Measurements from ENCODE around the gene SPATC1L. TPM values are rescaled to one million over a fixed set of nuclear protein-coding genes. Genes with fewer than 3 reads are reported as not detected.
"Not testable (repeated sequence)": the region's sequence is repeated elsewhere in the genome, so short reads cannot be mapped to it uniquely, and the experiment has no call there.

Gene SPATC1L
- total RNA-seq, 2 experiments from 2014 or later = 4.2 to 4.4 TPM

GRCh38 chr21:46200877-46201803 is 16.9 kb upstream of the SPATC1L start:
- H3K27me3 Mint-ChIP-seq, H3K27ac Mint-ChIP-seq, H3K9me3 Mint-ChIP-seq, DNase-seq, H3K4me1 Mint-ChIP-seq, CTCF ChIA-PET, H3K4me3 Mint-ChIP-seq, POLR2A ChIA-PET: not testable (repeated sequence)
- peaks cover 32% of the 10 kb centered on the region for H3K36me3 Mint-ChIP-seq (ENCODE audit: low read depth)

GRCh38 chr21:46199436-46200373 is 15.4 kb upstream of the SPATC1L start:
- no peak for DNase-seq
- Mint-ChIP-seq H3K36me3 (ENCODE audit: low read depth) (peaks cover 31% of the 10 kb centered on the region), H3K27ac (no peak overlapping the region), H3K4me3 (no peak overlapping the region), H3K9me3 (no peaks in the 10 kb centered on the region), H3K4me1 (no peaks in the 10 kb centered on the region), H3K27me3 (no peaks in the 10 kb centered on the region)
- POLR2A ChIA-PET = no interaction called here
- CTCF ChIA-PET = no interaction called here

GRCh38 chr21:46196733-46197132 is 12.5 kb upstream of the SPATC1L start:
- Mint-ChIP-seq H3K9me3 (peaks cover 4% of the 10 kb centered on the region), H3K36me3 (ENCODE audit: low read depth) (peaks cover 42% of the 10 kb centered on the region), H3K4me3 (no peak overlapping the region), H3K4me1 (no peaks in the 10 kb centered on the region), H3K27ac (no peak overlapping the region), H3K27me3 (no peaks in the 10 kb centered on the region)
- ChIA-PET CTCF (no interaction called here), POLR2A (no interaction called here)
- DNase-seq = peak; percentile 7

- Mint-ChIP-seq H3K27me3 (no peaks in the 10 kb centered on the region), H3K27ac (no peak overlapping the region), H3K9me3 (peaks cover 4% of the 10 kb centered on the region), H3K4me1 (no peaks in the 10 kb centered on the region), H3K36me3 (ENCODE audit: low read depth) (peaks cover 40% of the 10 kb centered on the region), H3K4me3 (no peak overlapping the region)
- ChIA-PET CTCF (no interaction called here), POLR2A (no interaction called here)
- DNase-seq = no peak
Observed at GRCh38 chr21:46195595-46196195, 11.4 kb upstream of the SPATC1L start.

- DNase-seq = no peak
Observed at GRCh38 chr21:46194374-46195334, 10.4 kb upstream of the SPATC1L start.

GRCh38 chr21:46193829-46194373 is 9.6 kb upstream of the SPATC1L start:
- no peaks in the 10 kb centered on the region for H3K27me3 Mint-ChIP-seq
- POLR2A ChIA-PET = no interaction called here
- CTCF ChIA-PET = no interaction called here
- no peaks in the 10 kb centered on the region for H3K4me1 Mint-ChIP-seq
- no peak overlapping the region for H3K4me3 Mint-ChIP-seq
- peaks cover 4% of the 10 kb centered on the region for H3K9me3 Mint-ChIP-seq
- H3K27ac Mint-ChIP-seq = no peak overlapping the region
- peak; percentile 2 for DNase-seq
- H3K36me3 Mint-ChIP-seq (ENCODE audit: low read depth) = peaks cover 24% of the 10 kb centered on the region

More at GRCh38 chr21:46194374-46195334, 10.4 kb upstream of the SPATC1L start:
- H3K4me3 Mint-ChIP-seq = no peak overlapping the region
- peaks cover 32% of the 10 kb centered on the region for H3K36me3 Mint-ChIP-seq (ENCODE audit: low read depth)
- peaks cover 4% of the 10 kb centered on the region for H3K9me3 Mint-ChIP-seq
- POLR2A ChIA-PET = no interaction called here
- no peak overlapping the region for H3K27ac Mint-ChIP-seq
- H3K4me1 Mint-ChIP-seq = no peaks in the 10 kb centered on the region
- CTCF ChIA-PET = no interaction called here
- H3K27me3 Mint-ChIP-seq = no peaks in the 10 kb centered on the region

GRCh38 chr21:46191686-46192575 is 7.7 kb upstream of the SPATC1L start:
- CTCF ChIA-PET = no interaction called here
- peaks cover 20% of the 10 kb centered on the region for H3K36me3 Mint-ChIP-seq (ENCODE audit: low read depth)
- no peaks in the 10 kb centered on the region for H3K4me1 Mint-ChIP-seq
- H3K27ac Mint-ChIP-seq = no peak overlapping the region
- H3K4me3 Mint-ChIP-seq = no peak overlapping the region
- peaks cover 4% of the 10 kb centered on the region for H3K9me3 Mint-ChIP-seq
- DNase-seq = no peak
- POLR2A ChIA-PET = no interaction called here
- H3K27me3 Mint-ChIP-seq = no peaks in the 10 kb centered on the region

GRCh38 chr21:46191257-46191685 is 7.0 kb upstream of the SPATC1L start:
- Mint-ChIP-seq H3K36me3 (ENCODE audit: low read depth) (peaks cover 18% of the 10 kb centered on the region), H3K27me3 (no peaks in the 10 kb centered on the region), H3K9me3 (peaks cover 4% of the 10 kb centered on the region), H3K27ac (no peak overlapping the region), H3K4me1 (no peaks in the 10 kb centered on the region), H3K4me3 (no peak overlapping the region)
- POLR2A ChIA-PET = no interaction called here
- DNase-seq = no peak
- CTCF ChIA-PET = no interaction called here

- H3K4me3 Mint-ChIP-seq = no peak overlapping the region
- H3K27ac Mint-ChIP-seq = no peak overlapping the region
- ChIA-PET POLR2A (no interaction called here), CTCF (no interaction called here)
- peaks cover 1% of the 10 kb centered on the region for H3K4me1 Mint-ChIP-seq
- peaks cover 15% of the 10 kb centered on the region for H3K36me3 Mint-ChIP-seq (ENCODE audit: low read depth)
- H3K9me3 Mint-ChIP-seq = peaks cover 4% of the 10 kb centered on the region
- H3K27me3 Mint-ChIP-seq = peaks cover under 1% of the 10 kb centered on the region
- DNase-seq = no peak
Observed at GRCh38 chr21:46190491-46191131, 6.4 kb upstream of the SPATC1L start.

- H3K27ac Mint-ChIP-seq = no peak overlapping the region
- no peak overlapping the region for H3K4me3 Mint-ChIP-seq
- ChIA-PET CTCF (no interaction called here), POLR2A (no interaction called here)
- H3K27me3 Mint-ChIP-seq = peaks cover 3% of the 10 kb centered on the region
- H3K9me3 Mint-ChIP-seq = peaks cover 4% of the 10 kb centered on the region
- DNase-seq = no peak
- peaks cover 6% of the 10 kb centered on the region for H3K4me1 Mint-ChIP-seq
- peaks cover 13% of the 10 kb centered on the region for H3K36me3 Mint-ChIP-seq (ENCODE audit: low read depth)
Observed at GRCh38 chr21:46189959-46190490, 5.8 kb upstream of the SPATC1L start.
